Measurements from ENCODE around the gene FRAT2. TPM values are rescaled to one million over a fixed set of nuclear protein-coding genes. Genes with fewer than 3 reads are reported as not detected.

FRAT2 gene, protein sequence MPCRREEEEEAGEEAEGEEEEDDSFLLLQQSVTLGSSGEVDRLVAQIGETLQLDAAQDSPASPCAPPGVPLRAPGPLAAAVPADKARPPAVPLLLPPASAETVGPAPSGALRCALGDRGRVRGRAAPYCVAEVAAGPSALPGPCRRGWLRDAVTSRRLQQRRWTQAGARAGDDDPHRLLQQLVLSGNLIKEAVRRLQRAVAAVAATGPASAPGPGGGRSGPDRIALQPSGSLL
- total RNA-seq: 11.6 TPM

DNA sequence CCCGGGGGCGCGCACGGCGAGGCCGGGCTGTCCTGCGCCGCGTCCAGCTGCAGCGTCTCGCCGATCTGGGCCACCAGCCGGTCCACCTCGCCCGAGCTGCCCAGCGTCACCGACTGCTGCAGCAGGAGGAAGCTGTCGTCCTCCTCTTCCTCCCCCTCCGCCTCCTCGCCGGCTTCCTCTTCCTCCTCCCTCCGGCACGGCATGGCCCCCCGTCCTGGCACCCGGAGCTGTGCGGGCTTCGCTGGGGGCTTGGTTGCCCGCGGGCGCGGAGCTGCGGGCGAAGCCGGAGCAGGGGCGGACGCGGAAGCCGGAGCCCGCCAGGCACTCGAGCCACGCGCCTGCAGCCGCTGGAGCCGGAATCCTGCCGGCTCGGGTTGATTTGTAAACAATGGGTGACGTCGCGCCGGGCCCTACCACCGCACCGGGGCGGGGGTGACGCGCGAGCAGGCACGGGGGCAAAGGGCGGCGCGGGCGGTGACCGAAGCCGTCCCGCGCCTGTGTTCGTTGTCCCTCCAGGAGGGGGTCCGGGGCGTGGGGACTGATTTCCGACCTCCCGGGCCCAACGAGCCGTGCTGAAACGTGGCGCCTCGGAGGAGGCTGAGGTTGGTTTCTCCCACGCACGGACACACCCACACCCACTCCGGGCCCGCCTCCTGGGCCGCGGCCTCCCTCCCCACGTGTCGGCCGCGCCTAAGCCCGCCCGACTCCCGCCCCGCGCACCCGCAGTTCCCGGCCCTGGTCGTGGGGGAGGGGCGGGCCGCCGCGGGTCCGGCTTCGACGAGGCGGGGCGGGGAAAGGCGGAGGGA lies at the start of gene FRAT2:
FRAT2 (minus strand) TSS at position 360 of the 806 bp plus-strand sequence; CDS start at position 203, 157 bp downstream.

DNA sequence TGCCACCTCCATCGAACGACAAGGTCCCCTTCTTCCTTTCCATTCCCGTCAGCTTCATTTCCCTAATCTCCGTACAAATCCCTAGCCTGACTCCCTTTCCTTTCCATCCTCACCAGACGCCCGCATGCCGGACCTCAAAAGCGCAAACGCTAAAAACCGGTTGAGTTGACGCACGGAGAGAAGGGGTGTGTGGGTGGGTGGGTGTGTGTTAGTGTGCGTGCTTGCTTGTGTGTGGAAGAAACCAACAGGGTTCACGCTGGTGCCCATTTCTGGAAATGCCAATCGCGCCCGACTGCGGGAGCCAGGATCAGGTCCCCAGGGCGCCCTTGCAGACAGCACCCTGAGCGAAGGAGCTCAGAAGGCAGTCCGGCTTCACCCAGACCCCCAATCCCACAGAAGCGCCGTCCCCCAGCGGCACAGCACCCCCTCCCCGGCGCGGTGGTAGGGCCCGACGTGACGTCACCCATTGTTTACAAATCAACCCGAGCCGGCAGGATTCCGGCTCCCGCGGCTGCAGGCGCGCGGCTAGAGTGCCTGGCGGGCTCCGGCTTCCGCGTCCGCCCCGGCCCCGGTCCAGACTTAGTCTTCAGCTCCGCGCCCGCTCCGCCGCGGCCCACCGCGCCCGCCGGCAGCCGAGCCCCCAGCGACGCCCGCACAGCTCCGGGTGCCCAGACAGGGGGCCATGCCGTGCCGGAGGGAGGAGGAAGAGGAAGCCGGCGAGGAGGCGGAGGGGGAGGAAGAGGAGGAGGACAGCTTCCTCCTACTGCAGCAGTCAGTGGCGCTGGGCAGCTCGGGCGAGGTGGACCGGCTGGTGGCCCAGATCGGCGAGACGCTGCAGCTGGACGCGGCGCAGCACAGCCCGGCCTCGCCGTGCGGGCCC lies 15.5 kb downstream of the FRAT2 start, which contains the start of gene FRAT1:
FRAT1 (plus strand) TSS at position 500 of the 880 bp plus-strand sequence; CDS start at position 683, 183 bp downstream.

DNA sequence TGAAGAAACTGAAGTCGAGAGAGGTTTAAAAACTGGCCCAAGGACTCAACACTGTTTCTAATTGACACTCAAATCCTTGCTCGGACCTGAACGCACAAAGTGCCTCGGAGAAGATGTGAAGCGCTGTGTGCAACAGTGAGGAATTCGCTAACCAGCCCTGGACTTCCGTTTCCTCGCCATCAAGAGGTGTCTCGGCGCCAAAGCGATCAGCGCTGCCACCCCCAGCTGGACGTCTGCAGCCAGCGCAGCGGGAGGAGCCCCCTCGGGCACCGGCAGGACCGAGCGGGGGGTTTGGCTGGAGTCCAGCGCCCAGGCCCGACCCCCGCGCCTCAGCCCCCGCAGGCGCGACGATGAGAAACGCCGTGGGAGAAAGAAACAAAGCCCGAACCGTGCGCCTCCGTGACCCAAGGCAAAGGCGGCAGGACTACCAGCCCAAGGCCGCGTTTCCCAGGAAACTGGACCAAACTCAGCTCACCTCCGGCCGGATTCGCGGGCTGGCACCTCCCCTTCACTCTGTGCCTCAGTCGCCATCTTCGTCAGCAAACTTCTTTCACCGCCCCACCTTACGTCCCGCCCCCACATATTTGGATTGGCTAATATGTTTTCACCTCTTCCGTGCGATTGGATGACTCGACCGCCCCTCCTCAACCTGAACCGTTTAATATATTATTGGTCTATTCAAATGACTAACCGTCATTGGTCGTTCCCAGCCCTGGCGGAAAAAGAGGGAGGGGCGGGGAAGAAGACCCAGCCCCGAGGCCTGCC lies 42.2 kb downstream of the FRAT2 start, which contains the start of gene ARHGAP19:
ARHGAP19 (minus strand) TSS at position 541 of the 765 bp plus-strand sequence; CDS start at position 531, 10 bp downstream.

Small RNA genes lying within 50 kb of the gene (small RNA-seq; reads per million reads assigned to genes)
- gene RF00017 (ENCODE audit: low replicate concordance): not detected

Other genes with a start within 250 kb of the FRAT2 start
- gene SLIT1, start 148.8 kb downstream of the FRAT2 start, total RNA-seq: 98.0 TPM
- 9.4 TPM for gene ARHGAP19, start 42.1 kb downstream of the FRAT2 start, total RNA-seq
- 4.7 TPM for gene FRAT1, start 15.5 kb downstream of the FRAT2 start, total RNA-seq
- gene RRP12, start 66.6 kb upstream of the FRAT2 start, total RNA-seq: 18.2 TPM
- 105 TPM for gene PGAM1, start 91.5 kb upstream of the FRAT2 start, total RNA-seq
- 39.1 TPM for gene EXOSC1, start 111.3 kb upstream of the FRAT2 start, total RNA-seq
- gene ZDHHC16, start 111.4 kb upstream of the FRAT2 start, total RNA-seq: 40.7 TPM
- 94.8 TPM for gene MMS19, start 163.7 kb upstream of the FRAT2 start, total RNA-seq
- 0.94 TPM for gene UBTD1, start 164.2 kb upstream of the FRAT2 start, total RNA-seq
- gene ANKRD2, start 238.1 kb upstream of the FRAT2 start, total RNA-seq: not detected
- 0.31 TPM for gene HOGA1, start 249.7 kb upstream of the FRAT2 start, total RNA-seq

Data from parietal lobe (tissue), 2 donors.